Stimulated activated CD4-positive, alpha-beta T cell treated with anti-CD3 and anti-CD28 coated beads, Interleukin-1b, Interleukin-23, amount 100 ng/mL, for 24 hours (primary cell): ENCODE measurements around the gene MALAT1.
A peak's percentile ranks its signal among the peaks of the same experiment; 100 is the strongest.
"Not testable (repeated sequence)": the region's sequence is repeated elsewhere in the genome, so short reads cannot be mapped to it uniquely, and the experiment has no call there.

Source experiments
- DNase-seq, 4 experiments: peaks; one replicate each; pipeline ENCODE4 v3.0.0-alpha.2; 2020; ENCODE audit warnings: low read depth in 4 of 4, low spot score in 1 of 4

The MALAT1 gene

DNA sequence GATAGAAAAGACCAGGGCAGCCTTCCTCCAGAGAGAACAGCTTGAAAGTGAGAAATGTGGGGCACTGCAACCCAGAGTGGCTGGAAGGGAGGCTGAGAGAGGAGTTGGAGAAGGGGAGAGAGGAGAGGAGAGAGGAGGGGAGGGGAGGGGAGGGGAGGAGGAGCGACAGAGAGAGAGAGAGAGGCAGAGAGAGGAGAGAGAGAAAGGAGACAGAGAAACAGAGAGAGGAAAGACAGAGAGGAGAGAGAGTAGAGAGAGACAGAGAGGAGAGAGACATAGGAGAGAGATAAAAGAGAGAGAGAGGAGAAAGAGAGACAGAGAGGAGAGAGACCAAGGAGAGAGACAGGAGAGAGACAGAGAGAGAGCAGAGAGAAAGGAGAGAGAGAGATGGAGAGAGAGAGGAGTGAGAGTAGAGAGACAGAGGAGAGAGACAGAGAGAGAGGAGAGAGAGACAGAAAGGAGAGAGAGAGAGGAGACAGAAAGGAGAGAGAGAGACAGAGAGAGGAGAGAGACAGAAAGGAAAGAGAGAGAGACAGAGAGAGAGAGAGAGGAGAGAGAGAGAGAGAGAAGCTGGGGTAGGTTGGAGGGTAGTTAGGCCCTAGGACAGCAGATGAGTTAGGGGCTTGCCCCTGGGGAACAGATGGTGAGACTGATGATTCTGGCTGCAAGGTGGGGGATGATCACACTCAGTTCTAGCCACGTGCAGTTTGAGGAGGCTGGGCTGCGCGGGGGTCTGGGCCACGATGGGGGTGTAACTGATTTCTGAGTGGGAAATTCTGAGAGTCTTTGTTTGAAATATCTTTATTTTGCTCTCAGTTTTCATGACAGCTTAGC is 17.5 kb downstream of the MALAT1 start:
- no peak for DNase-seq

DNA sequence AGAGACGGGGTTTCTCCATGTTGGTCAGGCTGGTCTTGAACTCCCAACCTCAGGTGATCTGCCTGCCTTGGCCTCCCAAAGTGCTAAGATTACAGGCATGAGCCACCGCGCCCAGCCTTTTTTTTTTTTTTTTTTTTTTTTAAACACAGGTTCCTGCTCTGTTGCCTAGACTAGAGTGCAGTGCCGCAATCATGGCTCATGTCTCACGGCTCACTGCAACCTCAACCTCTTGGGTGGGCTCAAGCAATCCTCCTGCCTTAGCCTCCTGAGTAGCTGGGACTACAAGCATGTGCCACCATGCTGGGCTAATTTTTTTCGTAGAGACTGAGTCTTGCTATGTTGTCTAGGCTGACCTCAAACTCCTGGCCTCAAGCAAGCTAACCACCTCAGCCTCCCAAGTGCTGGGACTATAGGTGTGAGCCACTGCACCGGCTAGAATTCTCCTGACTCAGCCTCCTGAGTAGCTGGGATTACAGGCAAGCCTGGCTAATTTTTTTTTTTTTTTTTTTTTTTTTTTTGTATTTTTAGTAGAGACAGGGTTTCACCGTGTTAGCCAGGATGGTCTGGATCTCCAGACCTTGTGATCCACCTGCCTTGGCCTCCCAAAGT is 20.2 kb downstream of the MALAT1 start:
- not testable (repeated sequence) for DNase-seq

DNA sequence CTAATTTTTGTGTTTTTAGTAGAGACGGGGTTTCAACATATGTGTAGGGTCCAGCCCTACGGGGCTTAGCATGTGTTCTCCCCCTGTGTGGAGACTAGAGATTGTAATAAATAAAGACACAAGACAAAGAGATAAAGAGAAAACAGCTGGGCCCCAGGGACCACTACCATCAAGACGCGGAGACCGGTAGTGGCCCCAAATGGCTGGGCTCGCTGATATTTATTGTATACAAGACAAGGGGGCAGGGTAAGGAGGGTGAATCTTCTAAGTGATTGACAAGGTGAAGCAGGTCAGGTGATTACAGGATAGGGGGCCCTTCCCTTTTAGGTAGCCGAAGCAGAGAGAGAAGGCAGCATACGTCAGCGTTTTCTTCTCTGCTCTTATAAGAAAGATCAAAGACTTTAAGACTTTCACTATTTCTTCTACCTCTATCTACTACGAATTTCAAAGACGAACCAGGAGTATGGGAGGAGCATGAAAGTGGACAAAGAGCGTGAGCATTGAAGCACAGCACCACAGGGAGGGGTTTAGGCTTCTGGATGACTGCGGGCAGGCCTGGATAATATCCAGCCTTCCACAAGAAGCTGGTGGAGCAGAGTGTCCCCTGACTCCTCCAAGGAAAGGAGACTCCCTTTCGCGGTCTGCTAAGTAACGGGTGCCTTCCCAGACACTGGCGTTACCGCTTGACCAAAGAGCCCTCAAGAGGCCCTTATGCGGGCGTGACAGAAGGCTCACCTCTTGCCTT is 23.1 kb downstream of the MALAT1 start:
- not testable (repeated sequence) for DNase-seq

DNA sequence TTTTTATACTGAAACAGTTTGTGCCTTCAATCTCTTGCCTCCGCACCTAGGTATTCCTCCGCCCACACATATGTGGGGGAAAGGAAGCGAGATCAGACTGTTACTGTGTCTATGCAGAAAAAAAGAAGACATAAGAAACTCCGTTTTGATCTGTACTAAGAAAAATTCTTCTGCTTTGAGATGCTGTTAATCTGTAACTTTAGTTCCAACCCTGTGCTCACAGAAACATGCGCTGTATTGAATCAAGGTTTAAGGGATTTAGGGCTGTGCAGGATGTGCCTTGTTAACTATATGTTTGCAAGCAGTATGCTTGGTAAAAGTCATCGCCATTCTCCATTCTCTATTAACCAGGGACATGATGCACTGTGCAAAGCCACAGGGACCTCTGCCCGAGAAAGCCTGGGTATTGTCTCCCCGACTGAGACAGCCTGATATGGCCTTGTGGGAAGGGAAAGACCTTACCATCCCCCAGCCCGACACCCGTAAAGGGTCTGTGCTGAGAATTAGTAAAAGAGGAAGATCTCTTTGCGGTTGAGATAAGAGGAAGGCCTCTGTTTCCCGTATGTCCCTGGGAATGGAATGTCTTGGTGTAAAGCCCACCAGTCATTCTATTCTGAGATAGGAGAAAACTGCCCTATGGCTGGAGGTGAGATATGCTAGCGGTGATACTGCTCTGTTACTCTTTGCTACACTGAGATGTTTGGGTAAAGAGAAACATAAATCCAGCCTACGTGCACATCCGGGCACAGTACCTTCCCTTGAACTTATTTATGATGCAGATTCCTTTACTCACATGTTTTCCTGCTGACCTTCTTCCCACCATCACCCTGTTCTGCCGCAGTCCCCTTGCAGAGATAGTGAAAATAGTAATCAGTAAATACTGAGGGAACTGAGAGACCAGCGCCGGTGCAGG is 24.1 kb downstream of the MALAT1 start:
- DNase-seq, result not testable (repeated sequence)

DNA sequence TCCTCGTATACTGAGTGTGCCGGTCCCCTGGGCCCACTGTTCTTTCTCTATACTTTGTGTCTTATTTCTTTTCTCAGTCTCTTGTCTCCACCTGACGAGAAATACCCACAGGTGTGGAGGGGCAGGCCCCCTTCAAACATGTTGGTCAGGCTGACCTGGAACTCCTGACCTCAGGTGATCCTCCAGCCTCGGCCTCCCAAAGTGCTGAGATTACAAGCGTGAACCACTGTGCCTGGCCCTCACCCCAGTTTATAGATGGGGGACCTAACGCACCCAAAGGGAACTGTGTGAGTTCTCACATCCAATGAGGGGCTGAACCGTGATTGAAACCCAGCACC is 24.8 kb downstream of the MALAT1 start:
- not testable (repeated sequence) for DNase-seq

DNA sequence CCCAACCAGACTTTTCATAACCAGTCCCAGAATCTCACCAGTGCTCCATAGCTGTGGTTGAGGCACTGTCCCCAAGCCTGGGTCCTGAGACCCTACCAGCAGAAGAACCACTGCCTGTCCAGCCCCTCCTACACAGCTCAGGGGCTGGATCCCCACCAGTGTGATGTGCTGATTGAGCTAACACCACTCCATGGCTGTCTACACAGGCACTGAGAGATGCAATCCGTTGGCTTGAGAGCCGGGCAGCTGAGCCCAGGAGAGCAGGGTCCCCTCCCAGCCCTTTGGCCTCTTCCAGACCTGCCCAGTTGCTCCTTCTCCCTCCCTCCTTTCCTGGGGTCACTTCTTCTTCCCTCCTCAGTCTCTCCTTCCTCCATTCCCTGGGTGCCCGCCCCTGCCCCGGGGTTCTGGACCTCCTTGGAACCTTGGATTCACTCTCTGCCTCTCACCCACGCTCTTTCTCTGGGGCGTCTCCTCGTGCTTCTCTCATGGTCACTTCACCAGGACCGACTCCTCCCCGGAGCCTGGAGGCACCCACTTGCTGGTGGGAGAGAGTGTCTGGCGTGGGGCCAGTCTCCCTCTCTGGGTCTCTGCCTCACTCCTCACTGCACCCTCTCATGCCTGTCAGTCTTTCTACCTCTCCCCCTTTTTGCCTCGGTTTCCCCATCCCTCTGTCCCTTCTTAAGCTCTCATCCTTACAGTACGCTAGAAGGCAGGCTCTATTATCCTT is 25.3 kb downstream of the MALAT1 start:
- DNase-seq, result no peak

DNA sequence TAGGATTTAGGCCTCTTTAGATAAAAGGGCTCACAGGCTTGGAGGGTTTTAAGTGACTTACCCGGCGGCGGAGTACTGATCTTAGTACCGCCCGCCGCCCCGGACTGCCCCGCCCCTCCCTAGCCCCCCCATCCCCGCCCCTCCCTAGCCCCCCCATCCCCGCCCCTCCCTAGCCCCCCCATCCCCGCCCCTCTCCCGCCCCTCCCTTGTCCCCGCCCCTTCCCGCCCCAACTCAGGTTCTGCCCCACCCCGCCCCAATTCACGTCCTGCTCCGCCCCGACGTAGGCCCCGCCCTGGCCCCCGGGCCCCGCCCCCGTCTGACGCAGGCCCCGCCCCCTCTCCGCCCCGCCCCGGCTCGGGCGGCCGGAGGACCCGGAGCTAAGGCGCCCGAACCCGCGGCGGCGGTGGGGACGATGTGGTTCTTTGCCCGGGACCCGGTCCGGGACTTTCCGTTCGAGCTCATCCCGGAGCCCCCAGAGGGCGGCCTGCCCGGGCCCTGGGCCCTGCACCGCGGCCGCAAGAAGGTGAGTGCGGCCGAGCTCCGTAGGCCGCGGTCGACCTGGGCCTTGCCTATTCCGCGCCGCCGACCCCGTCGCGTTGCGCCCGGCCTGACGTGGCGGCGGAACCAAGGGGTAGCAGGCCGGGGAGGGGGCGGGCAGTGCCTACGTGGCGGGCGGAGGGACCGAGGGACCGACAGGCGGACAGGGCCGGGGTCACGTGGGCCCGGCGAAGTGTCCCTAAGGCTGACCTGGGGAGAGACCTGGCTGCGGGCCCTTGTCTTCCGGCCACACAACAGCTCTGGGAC is 26.1 kb downstream of the MALAT1 start, which contains the start of gene SCYL1:
Gene SCYL1, plus strand, starts transcription at position 343 of the 805 bp plus-strand sequence. Its CDS starts 71 bp downstream, at position 414.
- peak in 3 of 4 experiments; percentile 70 to 77 (median 73) for DNase-seq

DNA sequence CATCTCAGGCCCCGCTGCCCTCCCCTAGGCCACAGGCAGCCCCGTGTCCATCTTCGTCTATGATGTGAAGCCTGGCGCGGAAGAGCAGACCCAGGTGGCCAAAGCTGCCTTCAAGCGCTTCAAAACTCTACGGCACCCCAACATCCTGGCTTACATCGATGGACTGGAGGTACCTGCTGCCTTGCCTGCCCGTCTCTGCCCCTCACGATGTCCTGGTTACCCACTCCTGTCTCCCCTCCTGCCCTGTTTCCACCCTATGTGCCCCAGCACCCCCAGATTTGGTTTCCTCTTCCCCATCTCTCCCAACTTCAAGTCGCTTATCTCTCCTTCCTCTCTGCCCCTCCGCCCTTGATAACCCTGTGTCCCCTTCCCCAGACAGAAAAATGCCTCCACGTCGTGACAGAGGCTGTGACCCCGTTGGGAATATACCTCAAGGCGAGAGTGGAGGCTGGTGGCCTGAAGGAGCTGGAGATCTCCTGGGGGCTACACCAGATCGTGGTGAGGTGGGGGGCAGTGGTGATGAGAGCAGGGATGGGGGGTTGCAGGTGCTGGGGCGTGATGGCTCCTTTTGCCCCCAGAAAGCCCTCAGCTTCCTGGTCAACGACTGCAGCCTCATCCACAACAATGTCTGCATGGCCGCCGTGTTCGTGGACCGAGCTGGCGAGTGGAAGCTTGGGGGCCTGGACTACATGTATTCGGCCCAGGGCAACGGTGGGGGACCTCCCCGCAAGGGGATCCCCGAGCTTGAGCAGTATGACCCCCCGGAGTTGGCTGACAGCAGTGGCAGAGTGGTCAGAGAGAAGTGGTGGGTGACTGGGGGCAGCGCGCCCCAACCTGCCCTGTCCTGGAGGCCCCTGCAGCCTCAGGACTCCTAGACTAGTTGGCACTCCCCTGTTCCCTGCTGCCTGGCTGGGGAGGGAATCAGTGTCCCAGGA is 27.0 kb downstream of the MALAT1 start:
- DNase-seq, result no peak

DNA sequence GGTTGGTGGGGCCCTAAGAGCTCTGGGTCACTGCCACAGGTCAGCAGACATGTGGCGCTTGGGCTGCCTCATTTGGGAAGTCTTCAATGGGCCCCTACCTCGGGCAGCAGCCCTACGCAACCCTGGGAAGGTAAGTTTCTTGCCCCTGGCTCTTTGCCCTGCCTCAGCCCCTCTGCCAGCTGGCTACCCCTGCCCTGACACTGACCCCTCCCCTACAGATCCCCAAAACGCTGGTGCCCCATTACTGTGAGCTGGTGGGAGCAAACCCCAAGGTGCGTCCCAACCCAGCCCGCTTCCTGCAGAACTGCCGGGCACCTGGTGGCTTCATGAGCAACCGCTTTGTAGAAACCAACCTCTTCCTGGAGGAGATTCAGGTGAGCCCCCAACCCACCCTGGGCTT is 27.9 kb downstream of the MALAT1 start:
- no peak for DNase-seq

DNA sequence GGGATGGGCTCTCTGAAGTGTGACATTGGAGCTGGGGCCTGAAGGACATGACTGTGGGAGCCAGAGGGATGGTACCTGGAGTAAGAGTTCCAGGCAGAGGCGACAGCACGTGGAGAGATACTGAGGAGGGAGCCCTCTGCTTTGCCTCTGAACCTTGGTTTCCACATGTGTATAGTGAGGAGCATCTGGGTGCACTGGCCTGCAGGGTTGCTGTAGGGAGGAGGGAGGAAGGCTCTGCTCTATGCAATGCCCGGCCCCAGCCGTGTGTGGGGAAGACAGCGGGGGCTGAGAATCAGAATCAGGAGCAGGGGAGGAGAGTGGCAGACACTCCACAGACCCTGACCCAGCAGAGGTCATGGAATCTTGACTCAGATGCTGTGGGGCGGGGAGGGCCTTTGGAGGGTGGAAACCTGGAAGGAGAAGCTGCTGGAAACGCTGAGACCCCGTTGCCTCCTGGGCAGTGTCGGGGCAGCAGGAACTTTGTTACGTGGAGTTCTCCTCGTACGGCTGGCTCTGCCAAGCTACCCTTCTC is 30.0 kb downstream of the MALAT1 start:
- no peak for DNase-seq

DNA sequence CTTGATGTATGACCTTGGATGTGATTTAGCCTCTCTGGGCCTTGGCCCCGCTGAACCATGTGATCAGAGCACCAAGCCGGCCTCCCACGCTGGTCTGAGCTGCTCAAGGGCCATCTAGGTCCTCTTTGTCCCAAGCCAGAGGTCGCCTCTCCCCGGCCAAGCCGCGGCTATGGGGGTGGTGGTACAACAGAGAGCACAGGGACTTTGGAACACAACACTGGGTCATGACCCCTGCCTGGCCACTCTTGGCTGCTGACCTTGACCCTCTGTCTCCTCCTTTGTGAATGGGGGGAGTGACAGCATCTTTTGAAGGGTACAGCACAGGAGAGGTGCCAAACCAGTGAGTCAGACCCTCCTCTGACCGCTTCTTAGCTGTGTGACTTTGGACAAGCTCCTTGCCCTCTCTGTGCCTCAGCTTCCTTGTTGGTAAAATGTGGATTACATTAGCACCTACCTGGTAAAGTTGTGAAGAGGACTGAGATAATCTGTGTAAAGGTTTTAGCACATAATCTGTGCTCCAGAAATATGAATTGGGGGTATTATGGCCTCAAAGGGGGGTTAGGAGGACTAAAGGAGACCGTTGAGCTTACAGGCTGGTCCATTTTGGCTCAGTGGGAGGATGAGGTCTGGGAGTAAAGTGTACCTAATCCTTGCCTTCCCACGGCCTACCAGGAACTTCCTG is 30.8 kb downstream of the MALAT1 start:
- no peak for DNase-seq

DNA sequence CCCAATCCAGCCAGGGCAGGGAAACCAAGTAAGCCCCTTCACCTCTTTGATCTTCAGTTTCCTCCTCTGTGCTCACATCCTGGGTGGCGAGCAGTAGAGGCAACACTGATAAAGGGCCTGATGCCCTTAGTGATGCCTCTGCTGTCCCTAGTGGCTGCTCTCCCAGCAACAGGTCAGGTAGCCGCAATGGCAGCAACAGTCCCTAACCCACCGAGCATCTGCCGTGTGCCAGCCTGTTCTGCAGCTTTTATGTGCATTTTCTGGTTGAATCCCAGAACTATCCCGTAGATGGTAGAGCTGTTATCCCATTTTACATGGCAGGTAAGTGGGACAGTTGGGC is 31.3 kb downstream of the MALAT1 start:
- DNase-seq, result no peak

DNA sequence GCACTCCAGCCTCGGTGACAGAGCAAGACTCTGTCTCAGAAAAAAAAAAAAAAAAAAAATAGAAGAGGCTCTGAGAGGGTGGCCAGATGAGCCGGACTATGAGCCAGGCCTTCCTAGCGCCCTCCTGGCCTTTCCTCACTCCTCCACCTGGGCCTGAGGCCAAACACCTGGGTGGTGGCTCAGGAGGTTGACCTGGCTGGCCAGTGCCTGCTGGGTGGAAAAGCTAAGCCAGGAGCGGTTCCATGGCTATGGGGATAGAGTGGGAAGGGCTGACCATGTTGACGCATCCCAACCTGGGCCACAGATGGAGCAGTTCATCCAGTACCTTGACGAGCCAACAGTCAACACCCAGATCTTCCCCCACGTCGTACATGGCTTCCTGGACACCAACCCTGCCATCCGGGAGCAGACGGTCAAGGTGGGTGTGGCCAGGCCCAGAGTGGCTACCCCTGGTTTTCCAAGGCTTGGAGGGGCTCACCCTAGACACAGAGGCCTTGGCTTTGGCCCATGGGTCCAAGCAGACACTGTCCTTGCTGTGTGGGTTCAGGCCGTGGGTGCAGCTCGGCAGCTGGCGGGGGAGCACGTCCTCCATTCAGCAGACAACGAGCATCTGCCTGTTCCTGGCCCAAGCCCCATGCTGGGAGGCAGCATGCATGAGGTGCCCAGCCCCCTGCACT is 33.7 kb downstream of the MALAT1 start:
- DNase-seq, result no peak

DNA sequence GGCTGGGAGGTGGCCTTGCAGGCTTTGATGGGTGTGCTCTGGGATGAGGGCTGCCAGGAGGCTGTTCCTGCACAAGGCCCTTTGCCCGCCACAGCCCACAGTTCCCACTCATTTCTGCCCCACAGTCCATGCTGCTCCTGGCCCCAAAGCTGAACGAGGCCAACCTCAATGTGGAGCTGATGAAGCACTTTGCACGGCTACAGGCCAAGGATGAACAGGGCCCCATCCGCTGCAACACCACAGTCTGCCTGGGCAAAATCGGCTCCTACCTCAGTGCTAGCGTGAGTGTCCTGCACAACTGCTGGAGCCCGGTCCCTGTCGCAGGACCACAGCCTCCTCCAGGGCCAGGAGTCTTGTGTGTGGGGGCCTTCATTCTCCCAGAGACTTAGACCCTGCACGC is 36.3 kb downstream of the MALAT1 start:
- no peak for DNase-seq

DNA sequence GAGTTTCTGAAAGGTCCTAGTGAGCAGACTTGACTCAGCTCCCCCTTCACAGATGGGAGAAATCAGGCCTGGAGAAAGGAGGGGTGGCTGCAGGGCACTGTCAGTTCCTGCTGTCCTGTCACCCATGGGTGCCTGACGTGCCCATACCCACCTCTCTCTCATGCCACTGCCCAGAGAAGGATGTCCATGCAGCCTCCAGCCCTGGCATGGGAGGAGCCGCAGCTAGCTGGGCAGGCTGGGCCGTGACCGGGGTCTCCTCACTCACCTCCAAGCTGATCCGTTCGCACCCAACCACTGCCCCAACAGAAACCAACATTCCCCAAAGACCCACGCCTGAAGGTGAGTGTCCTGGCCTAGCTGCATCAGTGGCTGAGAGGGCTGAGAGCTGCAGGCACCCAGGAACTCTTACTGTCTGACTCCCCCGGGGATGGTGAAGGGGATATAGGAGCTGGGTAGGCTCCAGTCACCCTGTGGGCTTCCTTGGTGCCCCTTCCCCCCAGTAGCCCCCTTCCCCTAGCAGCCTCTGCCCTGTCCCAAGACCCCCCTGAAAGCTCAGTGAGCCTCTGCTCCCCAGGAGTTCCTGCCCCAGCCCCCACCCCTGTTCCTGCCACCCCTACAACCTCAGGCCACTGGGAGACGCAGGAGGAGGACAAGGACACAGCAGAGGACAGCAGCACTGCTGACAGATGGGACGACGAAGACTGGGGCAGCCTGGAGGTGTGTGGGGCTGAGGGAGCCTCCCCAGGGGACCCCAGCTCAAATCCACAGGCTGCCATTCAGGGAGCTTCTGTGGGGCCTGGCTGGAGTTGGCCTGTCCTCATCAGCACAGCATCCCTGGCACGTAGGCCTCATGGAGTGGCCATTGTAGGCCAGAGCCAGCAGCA is 37.8 kb downstream of the MALAT1 start:
- DNase-seq, result no peak

DNA sequence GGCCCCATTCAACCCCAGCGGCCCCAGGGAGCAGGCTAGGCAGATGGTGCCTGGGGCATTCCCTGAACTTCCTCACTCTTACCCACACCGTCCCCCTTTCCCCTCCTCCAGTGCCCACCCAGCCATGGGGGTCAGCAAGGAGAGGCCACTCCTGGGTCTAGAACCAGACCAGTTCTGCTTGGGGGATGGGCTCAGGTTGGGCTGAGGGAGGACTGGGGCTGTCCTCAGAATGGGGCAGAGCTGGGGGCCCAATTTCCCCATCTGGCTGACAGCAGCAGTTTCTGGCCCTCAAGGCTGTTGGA is 38.4 kb downstream of the MALAT1 start:
- DNase-seq, result no peak
